ENCODE measurements around the gene KIAA1958. TPM values are rescaled to one million over a fixed set of nuclear protein-coding genes. Genes with fewer than 3 reads are reported as not detected.

Gene KIAA1958
- total and polyA plus RNA-seq, 2 of the 8 experiments (the other 6 are each of a cell fraction or from before 2014, with no cell fraction given): 11.4 to 43.8 TPM

GRCh38 chr9:112494153-112494552 lies 7.5 kb downstream of the KIAA1958 start:
- Histone ChIP-seq H3K4ac (replicated peaks; ENCODE audit: insufficient read length, low read depth, low read length) (no peak overlapping the region), H2BK15ac (ENCODE audit: low read length) (no peak overlapping the region), H3K36me3 (ENCODE audit: control insufficient read depth in 2 of 4, insufficient read depth in 4 of 4, low read length in 3 of 4) (peaks cover 2 to 28% (median 11%) of the 10 kb centered on the region in 4 experiments; a peak in 6 of 8 replicates), H2BK120ac (replicated peaks; ENCODE audit: low read depth, low read length) (no peak overlapping the region), H3K56ac (replicated peaks; ENCODE audit: insufficient read length, low read depth, low read length) (no peak overlapping the region), H2BK5ac (ENCODE audit: low read depth, low read length) (no peak overlapping the region), H4K8ac (ENCODE audit: extremely low read depth, insufficient read depth, low read length) (no peak overlapping the region), H4K20me1 (replicated peaks in 1 of 2; ENCODE audit: control insufficient read depth in 1 of 2, insufficient read depth in 2 of 2, low read length in 2 of 2) (peaks cover 0 to 11% of the 10 kb centered on the region in 2 experiments), H4K5ac (ENCODE audit: insufficient read length, low read depth, low read length) (no peak overlapping the region), H4K91ac (replicated peaks; ENCODE audit: insufficient read length, low read length) (no peak overlapping the region), H3K79me2 (ENCODE audit: control insufficient read depth in 1 of 2, insufficient read depth in 2 of 2, low read length in 2 of 2) (peaks cover 17 to 100% of the 10 kb centered on the region in 2 experiments), H3K27ac (ENCODE audit: low read depth, low read length) (no peak overlapping the region), H3K23ac (ENCODE audit: insufficient read length) (no peak overlapping the region), H3K79me1 (ENCODE audit: low read depth, low read length) (peaks cover 2% of the 10 kb centered on the region), H3K9ac (replicated peaks in 1 of 4; ENCODE audit: extremely low read depth in 1 of 4, low read depth in 3 of 4, low read length in 3 of 4) (no peak overlapping the region), H3K4me3 (ENCODE audit: extremely low read depth in 1 of 4, insufficient read depth in 2 of 4, low read depth in 3 of 4, low read length in 4 of 4) (no peak overlapping the region), H3K4me1 (replicated peaks in 1 of 4; ENCODE audit: control insufficient read depth in 3 of 4, insufficient read depth in 4 of 4, low read length in 3 of 4) (peaks cover 0 to 9% (median 5%) of the 10 kb centered on the region in 4 experiments; a peak in 3 of 7 replicates), H2BK12ac (ENCODE audit: low read depth, low read length) (no peak overlapping the region), H3K4me2 (ENCODE audit: insufficient read depth in 1 of 2, low read depth in 2 of 2, low read length in 2 of 2) (no peak overlapping the region), H3K23me2 (ENCODE audit: low read depth, low read length) (no peaks in the 10 kb centered on the region), H3K9me3 (ENCODE audit: insufficient read depth in 2 of 2, low read depth in 1 of 2, low read length in 1 of 2) (peaks cover 2 to 9% of the 10 kb centered on the region in 2 experiments; a peak in 1 of 4 replicates), H2BK20ac (ENCODE audit: low read length) (no peak overlapping the region), H3K14ac (ENCODE audit: insufficient read length) (no peak overlapping the region), H2AK5ac (ENCODE audit: low read depth, low read length) (no peak overlapping the region), H3K27me3 (replicated peaks in 1 of 4; ENCODE audit: control insufficient read depth in 3 of 4, extremely low read depth in 1 of 4, insufficient read depth in 3 of 4, low read length in 3 of 4) (no peaks in the 10 kb centered on the region), H3K18ac (ENCODE audit: extremely low read depth, low read length) (no peak overlapping the region), H2AFZ (ENCODE audit: low read length) (no peak overlapping the region)
- FAIRE-seq (no peak), DNase-seq (ENCODE audit: low read depth in 1 of 2, low spot score in 2 of 2) (no peak)
- 100% methylated on average over 1 of the region's 1 CpG; no CpG with 5 or more reads in 1 of the 2 experiments for WGBS, 2 experiments (ENCODE audit: extremely low coverage in 1 of 2, insufficient coverage in 1 of 2, insufficient read length in 1 of 2, insufficient replicate concordance in 2 of 2, low coverage in 1 of 2, low lambda C conversion rate in 2 of 2, missing lambda C conversion rate in 1 of 2)
- POLR2A ChIA-PET (ENCODE audit: partially characterized antibody): interaction anchor here (1.5 kb wide), 1 partner anchor 8 kb away, joined by 3 read pairs; the partner anchor contains the start of gene KIAA1958
- CTCF ChIA-PET (ENCODE audit: partially characterized antibody): interaction anchor here (0.7 to 2.0 kb wide), 2 partner anchors 13 to 1552 kb away, joined by 3 to 4 read pairs; no protein-coding TSS in a partner anchor
- no peak for TF ChIP-seq TEAD4 (IDR thresholded peaks at IDR 0.05; ENCODE audit: low read depth, low read length)
- TF ChIP-seq SIRT6 (IDR thresholded peaks at IDR 0.05; ENCODE audit: low read length): no peak
- no peak for TF ChIP-seq RXRA (IDR thresholded peaks at IDR 0.05; ENCODE audit: insufficient read depth, low read depth, low read length)

Measured in H1 (cell line).